Body of pancreas (tissue), 4 donors: ENCODE results near the gene CFAP161.

Experiments used
- POLR2A ChIP-seq, 3 donors: fragments of 450-650 bp; IDR thresholded peaks; one replicate each; pipeline ENCODE4 v1.6.1; 2016; ENCODE audit warnings: antibody characterized with exemption in 3 of 3, mild to moderate bottlenecking in 2 of 3
- TF ChIP-seq, protein P1 (sequence below), 7 experiments: fragments of 450-650 bp in 4 of 7; fragments of 200-600 bp in 3 of 7; sonication (generic) in 3 of 7; IDR thresholded peaks; one replicate each; pipeline ENCODE4 v1.5.1; 2016 to 2019; ENCODE audit warnings: antibody characterized with exemption in 7 of 7

DNA sequence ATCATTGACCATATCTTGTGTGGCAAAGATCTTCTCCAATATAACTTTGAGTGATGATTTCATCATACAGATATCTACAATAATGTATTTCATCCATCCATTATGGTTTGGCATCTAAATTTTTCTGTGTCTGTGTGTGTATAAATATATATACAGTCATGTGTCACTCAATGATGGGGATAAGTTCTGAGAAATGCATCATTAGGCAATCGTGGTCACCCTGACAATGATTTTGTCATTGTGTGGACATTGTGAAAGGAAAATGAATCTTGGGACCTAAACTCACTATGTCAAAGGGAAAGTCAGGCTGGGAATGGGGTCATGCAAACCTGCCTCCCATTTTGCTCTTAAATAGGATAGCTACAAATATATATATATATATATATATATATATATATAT lies 12.4 kb downstream of the CFAP161 start:
- TF ChIP-seq, protein P1, sequence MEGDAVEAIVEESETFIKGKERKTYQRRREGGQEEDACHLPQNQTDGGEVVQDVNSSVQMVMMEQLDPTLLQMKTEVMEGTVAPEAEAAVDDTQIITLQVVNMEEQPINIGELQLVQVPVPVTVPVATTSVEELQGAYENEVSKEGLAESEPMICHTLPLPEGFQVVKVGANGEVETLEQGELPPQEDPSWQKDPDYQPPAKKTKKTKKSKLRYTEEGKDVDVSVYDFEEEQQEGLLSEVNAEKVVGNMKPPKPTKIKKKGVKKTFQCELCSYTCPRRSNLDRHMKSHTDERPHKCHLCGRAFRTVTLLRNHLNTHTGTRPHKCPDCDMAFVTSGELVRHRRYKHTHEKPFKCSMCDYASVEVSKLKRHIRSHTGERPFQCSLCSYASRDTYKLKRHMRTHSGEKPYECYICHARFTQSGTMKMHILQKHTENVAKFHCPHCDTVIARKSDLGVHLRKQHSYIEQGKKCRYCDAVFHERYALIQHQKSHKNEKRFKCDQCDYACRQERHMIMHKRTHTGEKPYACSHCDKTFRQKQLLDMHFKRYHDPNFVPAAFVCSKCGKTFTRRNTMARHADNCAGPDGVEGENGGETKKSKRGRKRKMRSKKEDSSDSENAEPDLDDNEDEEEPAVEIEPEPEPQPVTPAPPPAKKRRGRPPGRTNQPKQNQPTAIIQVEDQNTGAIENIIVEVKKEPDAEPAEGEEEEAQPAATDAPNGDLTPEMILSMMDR (IDR thresholded peaks at IDR 0.05) = no peak
- TF ChIP-seq POLR2A (IDR thresholded peaks at IDR 0.05) = no peak
